OCI-LY3 (cell line): ENCODE measurements around the gene SPDEF.

Experiments used
- CTCF ChIP-seq: fragments of 200-600, 300-600 bp; sonication (generic); IDR thresholded peaks from 2 replicates; pipeline ENCODE4 v1.5.1; 2014; ENCODE audit warnings: antibody characterized with exemption, low read length, low read depth
- EZH2phosphoT487 ChIP-seq: fragments of 200-600 bp; shearing (Covaris generic); IDR thresholded peaks from 2 replicates; pipeline ENCODE4 v1.6.1; 2018; ENCODE audit warnings: antibody characterized with exemption, mixed run types, low read depth

- TF ChIP-seq CTCF (peak; percentile 48), EZH2phosphoT487 (no peak)
Measured at GRCh38 chr6:34526992-34527728, 29.0 kb downstream of the SPDEF start.
